CD4-positive, alpha-beta T cell treated with Interleukin-10 for 1 hour (primary cell): ENCODE data around the gene PCSK7.
"Not testable (repeated sequence)": the region's sequence is repeated elsewhere in the genome, so short reads cannot be mapped to it uniquely, and the experiment has no call there.

Experiments
- DNase-seq: peaks from one replicate; pipeline ENCODE4 v3.0.0-alpha.2; 2020

PCSK7 gene, protein sequence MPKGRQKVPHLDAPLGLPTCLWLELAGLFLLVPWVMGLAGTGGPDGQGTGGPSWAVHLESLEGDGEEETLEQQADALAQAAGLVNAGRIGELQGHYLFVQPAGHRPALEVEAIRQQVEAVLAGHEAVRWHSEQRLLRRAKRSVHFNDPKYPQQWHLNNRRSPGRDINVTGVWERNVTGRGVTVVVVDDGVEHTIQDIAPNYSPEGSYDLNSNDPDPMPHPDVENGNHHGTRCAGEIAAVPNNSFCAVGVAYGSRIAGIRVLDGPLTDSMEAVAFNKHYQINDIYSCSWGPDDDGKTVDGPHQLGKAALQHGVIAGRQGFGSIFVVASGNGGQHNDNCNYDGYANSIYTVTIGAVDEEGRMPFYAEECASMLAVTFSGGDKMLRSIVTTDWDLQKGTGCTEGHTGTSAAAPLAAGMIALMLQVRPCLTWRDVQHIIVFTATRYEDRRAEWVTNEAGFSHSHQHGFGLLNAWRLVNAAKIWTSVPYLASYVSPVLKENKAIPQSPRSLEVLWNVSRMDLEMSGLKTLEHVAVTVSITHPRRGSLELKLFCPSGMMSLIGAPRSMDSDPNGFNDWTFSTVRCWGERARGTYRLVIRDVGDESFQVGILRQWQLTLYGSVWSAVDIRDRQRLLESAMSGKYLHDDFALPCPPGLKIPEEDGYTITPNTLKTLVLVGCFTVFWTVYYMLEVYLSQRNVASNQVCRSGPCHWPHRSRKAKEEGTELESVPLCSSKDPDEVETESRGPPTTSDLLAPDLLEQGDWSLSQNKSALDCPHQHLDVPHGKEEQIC

DNA sequence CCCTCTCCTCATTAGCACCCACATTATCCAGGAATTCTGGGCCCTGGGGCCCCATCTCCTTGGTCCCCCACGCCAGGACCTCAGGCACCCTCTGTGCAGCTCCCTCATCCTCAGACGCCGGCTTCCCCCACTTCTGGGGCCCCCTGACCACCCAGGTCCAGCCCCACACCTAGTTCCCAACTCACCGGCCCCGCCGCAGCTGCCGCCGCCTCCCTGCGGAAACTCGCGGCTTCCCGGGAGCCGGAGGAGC lies at the start of gene PCSK7:
Gene PCSK7 (minus strand): TSS at position 232 of the 250 bp plus-strand sequence. CDS start 2,229 bp downstream, outside the sequence.
- DNase-seq, result no peak

DNA sequence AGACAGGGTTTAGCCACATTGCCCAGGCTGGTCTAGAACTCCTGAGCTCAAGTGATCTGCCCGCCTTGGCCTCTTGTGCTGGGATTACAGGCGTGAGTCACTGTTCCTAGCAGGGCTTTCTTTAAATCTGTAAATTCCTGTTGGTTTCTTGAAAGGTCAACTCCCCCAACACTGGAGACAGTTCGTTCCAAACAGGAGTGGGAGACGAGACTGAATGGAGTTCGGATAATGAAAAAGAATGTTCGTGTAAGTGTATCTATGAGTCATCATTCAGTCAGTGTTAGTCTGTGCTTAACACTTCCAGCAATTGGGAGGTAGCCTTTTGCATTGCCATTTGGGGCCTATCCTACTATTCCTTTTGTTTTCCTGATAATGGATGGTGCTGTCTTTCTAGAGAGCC lies 49.3 kb upstream of the PCSK7 start:
- no peak for DNase-seq

DNA sequence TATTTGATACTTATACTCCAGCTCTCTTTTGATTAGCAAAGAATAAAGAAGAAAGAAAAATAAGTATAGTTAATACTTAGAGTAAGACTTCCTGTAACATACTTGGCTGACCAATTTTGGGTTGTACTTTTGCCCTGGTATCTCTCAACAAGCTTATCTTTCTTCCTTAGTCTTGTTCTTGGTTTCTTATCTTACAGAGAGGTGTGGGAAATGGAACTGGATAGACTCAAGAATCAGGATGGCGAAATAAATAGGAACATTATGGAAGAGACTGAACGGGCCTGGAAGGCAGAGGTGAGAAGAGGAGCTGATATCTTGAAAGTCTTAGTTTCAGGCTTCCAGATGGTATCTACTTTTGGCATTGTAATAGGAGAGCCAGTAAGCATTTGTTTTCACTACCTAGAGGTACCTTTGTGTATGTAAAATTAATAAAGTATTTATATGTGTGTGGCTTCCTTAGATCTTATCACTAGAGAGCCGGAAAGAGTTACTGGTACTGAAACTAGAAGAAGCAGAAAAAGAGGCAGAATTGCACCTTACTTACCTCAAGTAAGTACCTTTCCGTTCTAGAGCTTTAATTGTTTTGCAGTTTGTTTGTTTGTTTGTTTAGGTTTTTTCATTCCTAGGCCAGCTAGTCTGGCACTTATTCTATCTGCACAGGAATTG lies 48.0 kb upstream of the PCSK7 start:
- DNase-seq, result peak; percentile 38

DNA sequence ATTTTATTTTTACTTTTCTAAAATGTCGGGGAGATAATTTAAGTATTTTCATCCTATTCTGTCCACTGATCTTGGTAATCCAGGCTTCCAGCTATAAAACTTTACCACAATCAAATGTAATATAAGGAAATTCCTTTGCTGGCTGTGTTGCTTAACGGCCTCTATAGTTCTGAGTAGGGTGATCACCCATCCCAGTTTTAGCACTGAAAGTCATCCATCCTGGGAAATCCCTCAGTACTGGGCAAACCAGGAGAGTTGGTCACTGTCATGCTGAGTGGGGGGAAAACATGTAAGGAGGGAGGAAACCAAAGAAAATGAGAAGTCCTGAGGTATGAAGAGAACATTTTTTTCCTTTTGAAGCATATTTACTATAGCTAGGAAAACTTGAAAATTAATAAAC lies 46.5 kb upstream of the PCSK7 start:
- no peak for DNase-seq

DNA sequence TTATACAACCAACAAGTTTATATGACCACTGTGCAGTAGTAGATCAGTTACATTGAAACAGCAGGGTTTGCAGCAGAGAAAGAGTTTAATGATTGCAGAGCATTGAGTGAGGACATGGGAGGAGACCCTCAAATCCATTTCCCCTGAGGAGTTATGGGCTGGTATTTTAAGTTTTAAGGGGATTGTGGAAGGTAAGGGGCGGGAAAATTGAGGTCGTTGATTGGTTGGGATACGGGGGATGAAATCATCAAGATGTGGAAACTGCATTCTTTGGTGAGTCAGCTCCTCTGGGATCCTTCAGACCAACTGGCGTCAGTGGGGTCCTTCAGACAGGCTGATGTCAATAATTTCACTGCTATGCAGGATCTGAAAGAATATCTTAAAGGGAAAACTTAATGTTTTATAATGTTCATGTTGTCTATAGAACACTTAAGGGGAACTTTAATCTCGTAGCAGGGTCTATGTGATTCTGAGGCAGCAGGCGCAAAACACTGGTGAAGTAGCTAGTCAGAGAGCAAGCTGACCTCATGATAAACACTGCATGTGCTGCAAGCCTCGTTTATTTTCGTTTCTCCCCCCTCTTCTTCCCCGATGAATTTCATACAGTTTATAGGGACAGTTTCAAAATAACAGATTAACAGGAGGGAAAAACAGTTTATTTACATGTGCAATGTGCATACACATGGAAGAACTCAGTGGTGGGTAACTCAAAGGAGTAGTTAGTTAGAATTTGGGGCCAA lies 41.8 kb upstream of the PCSK7 start:
- DNase-seq, result no peak

DNA sequence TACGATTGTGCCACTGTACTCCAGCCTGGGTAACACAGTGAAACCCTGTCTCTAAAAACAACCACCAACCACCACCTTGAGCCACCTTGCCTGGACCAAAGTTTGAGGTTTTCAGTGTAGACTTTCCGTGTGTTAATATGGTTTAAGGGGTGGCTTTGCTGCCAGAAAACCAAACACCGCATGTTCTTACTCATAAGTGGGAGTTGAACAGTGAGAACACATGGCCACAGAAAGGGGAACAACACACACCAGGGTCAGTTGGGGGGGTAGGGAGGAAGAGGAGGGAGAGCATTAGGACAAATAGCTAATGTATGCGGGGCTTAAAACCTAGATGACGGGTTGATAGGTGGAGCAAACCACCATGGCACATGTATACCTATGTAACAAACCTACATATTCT lies 40.3 kb upstream of the PCSK7 start:
- DNase-seq, result not testable (repeated sequence)

DNA sequence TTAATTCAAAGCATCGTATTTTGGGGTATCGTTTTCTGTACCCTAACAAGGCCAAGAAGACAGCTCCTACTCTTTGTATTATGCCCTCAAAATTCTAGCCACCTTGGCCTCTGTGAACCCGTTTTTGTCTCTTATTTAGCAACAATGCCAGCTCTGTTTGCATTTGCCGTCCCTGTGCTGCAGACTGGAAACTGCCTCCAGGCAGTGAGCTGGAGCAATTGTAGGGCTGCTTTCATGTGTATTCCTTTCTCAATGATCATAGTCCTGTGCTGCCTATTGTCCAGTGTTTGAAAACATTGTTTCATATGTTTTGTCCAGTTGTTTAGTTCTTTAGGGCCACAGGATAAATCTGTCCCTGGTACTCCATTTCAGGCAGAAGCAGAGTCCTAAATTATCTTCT lies 39.3 kb upstream of the PCSK7 start:
- no peak for DNase-seq

DNA sequence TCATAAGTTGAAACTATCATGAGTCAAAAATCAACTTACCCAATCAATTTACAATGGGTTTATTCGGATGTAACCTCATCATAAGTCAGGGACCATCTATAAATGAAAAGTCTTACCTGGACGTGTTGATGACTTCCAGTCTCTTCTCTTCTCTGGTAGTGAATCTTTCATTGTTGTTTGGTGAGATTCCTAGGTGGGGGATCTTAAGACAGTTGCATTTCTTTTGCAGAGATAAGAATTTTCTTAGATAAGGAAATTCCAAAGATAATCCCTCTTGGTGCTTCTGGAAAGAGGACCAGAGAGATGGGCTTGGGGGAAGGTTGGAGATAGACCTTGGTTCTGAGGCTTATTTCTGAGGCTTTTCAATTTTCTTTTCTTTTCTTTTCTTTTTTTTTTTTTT lies 38.0 kb upstream of the PCSK7 start:
- DNase-seq, result no peak

DNA sequence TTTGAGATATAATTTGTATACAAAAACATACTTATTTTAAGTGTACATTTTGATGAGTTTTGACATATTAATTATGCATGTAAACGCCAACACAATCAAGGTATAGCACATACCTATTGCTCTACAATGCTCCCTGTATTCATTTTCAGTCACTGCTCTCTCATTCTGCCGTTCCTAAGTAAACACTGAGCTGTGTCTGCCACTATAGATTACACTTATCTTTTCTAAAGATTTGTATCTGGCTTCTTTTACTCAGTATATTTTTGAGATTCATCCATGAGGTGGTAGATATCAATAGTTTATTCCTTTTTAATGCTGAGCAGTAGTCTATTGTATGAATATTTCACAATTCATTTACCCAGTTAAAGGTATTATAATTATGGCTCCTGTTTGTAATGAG lies 33.9 kb upstream of the PCSK7 start:
- DNase-seq, result no peak

DNA sequence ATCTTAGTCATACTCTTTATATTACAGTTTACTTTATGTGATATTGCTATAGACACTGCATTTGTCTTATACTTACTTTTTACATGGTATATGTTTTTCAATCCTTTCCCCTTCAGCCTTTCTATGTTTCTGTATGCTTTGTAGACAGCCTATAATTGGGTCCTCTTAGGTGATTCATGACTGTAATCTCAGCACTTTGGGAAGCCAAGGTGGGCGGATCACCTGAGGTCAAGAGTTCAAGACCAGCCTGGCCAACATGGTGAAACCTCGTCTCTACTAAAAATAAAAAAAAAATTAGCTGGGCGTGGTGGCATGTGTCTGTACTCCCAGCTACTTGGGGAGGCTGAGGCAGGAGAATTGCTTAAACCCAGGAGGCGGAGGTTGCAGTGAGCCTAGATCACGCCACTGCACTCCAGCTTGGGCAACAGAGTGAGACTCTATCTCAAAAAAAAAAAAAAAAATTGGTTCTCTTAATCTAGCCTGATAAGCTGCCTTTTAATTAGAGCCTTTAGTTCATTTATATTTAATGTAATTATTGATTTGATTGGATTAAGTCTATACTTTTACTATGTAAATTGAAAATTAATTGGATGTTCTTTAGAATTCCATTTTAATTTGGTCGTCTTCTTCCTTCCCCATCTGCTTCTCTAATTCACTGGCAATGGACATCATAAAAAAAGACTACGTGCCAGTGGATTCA lies 32.9 kb upstream of the PCSK7 start:
- not testable (repeated sequence) for DNase-seq

DNA sequence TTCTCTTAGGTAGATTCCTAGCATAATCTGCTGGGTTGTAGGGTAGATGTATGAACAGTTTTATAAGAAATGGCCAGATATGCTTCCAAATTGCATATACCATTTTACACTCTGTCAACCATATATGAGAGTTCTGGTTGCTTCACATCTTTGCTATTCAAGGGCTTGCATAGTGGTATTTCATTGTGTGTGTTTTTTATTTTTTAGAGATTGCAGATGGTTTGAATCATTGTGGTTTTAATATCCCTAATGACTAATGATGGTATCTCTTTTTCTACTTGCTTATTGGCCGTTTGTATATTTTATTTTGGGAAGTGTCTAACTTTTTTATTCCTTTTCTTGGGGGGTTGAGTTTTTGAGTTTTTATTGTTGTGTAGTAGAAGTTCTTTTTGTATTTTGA lies 27.5 kb upstream of the PCSK7 start:
- no peak for DNase-seq

DNA sequence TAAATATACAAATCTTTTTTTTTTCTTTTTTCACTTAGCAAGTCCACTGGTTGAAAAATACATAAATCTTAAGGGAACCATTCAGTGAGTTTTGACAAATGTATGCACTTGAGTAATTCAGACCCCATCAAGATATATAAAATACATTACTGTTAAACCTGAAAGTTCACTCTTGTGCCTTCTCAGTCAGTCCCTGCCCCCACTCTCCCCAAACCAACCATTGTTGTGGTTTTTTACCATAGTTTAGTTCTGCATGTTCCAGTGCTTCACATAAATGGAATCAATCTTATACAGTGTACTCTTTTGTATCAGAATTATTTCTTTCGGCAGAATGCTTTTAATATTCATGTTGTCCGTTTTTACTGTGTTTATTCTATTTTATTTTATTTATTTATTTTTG lies 26.7 kb upstream of the PCSK7 start:
- no peak for DNase-seq

DNA sequence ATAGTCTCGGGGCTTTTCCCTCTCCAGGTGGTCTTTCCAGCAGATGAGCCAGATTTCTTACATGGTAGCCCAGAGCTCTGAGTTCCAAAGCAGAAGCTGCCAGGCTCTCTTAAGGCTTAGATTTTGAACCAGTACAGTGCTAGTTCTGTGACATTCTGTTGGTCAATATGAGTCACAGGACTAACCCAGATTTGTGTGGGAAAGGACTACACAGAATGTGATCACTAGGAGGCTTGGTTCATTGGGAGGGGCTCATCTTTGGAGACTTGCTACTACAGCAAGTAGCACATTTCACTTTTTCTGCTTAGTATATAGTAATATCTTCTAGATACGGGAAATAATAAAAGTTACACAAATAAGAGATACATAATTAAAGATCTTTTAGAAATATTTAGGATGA lies 24.7 kb upstream of the PCSK7 start:
- DNase-seq, result no peak

DNA sequence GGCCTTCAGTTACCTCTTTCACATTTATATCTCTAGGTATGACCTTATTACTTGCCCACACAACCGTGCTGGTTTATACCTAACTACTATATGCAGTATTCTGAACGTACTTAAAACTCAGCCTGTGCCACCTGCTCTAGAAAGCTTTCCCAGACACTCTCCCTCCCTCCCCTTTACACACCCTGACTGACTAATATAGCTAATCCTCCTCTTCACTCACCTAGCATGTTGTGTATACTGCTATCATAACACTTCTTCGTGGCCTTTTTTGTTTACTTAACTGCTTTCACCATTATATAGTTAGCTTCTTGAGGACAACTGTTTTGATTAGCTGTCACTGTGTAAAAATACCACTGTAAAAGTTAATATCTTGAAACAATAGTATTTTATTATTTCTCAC lies 24.1 kb upstream of the PCSK7 start:
- DNase-seq, result no peak

DNA sequence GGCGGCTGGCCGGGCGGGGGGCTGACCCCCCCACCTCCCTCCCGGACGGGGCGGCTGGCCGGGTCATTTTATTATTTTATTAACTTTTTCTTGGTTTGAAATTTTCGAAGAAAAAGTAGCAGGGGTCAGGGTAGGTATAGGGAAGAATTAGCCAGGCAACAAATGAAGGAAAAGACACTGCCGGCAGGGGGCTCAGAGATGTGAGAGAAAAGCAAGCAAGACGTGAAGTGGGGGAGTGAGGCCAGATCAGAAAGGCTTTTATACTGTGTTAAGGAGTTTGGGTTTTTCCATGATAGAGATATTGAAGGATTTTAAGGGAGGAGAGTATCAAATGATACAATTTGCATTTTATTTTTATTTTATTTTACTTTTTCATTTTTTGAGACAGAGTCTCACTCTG lies 19.6 kb upstream of the PCSK7 start:
- no peak for DNase-seq

DNA sequence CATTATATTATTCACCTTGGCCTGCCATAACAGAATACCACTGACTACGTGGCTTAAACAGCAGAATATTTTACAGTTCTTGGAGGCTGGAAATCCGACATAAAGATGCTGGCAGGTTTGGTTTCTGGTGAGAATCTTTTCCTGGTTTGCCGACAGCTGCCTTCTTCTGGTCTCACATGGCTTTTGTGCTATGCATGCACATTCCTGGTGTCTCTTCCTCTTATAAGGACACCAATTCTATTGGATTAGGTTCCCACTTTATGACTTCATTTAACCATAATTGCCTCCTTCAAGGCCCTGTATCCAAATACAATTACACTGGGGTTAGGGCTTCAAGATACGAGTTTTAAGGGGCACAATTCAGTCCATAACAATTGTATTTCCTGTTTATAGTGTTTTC lies 17.7 kb upstream of the PCSK7 start:
- no peak for DNase-seq

DNA sequence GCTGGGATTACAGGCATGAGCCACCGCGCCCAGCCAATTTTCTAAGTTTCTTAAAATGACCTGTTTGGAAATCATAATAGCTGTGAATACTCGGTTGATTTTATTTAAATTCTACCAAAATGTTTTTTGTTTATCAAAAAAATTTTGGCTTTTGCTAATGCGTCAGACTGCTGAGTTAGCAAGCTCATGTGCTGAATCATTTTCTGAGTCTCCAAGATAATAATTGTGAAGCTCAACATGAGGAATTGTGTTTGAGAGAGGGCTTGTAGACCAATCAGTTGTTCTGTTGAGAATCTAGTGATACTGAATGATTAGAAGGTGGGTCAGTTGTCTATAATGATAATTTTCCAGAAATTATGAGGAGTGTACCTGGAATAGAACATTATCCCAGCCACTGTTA lies 16.5 kb upstream of the PCSK7 start:
- no peak for DNase-seq

DNA sequence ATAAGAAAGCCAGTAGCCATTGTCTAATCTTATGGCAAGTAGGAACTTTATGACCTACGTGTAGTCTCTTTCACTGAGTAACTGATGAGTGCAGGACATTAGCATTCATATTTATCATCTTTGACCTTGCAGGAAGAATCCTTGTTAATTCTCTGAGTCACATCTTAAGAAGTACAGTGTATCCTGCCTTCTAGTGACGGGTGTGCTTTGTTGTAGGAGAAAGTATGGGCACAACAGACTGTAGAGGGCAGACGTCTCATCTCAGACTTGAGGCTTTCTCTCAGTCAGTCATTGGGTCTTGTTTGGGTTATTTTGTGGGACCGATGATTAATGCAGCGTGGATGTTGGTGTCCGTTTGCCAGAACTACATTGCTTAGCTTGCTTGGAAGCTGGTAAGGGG lies 7.4 kb upstream of the PCSK7 start:
- no peak for DNase-seq

DNA sequence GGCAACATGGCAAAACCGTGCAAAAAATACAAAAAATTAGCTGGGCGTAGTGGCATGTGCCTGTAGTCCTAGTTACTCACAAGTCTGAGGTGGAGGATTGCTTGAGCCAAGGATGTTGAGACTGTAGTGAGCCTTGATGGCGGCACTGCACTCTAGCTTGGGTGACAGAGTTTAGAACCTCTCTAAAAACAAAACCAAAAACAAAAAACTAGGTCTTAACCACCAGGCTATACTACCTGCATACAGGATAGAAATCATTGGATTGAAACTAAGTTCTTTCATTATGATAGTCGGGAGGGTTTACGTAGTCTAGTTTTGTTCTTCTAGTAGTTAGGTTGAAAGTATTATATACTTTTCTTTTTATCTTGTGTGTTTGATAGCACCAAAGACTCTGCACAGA lies 6.3 kb upstream of the PCSK7 start:
- no peak for DNase-seq

DNA sequence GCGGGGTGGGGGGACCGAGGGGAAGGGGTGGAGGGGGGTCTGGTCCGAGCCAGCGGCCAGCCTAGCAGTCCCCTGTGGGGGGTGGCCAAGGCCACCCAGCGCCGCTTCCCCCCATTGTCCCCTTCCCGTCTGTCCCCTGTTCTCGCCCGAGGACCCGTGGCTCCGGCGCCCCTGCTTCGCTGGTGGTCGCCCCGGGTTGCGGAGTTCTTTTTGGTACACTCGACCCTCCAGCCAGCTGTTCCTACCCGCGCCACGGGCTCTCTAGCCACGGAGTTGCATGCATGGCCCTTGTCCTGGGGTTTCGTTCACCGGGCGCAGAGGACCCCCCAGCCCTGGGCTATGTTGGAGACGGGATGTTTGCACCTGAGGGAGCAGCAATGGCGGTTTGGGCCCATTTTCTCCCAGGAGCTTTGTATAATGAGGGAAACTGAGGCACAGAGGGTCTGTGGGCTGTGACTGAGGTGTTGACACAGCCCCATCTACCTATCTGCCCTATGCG lies 1.1 kb upstream of the PCSK7 start:
- DNase-seq, result peak; percentile 11

DNA sequence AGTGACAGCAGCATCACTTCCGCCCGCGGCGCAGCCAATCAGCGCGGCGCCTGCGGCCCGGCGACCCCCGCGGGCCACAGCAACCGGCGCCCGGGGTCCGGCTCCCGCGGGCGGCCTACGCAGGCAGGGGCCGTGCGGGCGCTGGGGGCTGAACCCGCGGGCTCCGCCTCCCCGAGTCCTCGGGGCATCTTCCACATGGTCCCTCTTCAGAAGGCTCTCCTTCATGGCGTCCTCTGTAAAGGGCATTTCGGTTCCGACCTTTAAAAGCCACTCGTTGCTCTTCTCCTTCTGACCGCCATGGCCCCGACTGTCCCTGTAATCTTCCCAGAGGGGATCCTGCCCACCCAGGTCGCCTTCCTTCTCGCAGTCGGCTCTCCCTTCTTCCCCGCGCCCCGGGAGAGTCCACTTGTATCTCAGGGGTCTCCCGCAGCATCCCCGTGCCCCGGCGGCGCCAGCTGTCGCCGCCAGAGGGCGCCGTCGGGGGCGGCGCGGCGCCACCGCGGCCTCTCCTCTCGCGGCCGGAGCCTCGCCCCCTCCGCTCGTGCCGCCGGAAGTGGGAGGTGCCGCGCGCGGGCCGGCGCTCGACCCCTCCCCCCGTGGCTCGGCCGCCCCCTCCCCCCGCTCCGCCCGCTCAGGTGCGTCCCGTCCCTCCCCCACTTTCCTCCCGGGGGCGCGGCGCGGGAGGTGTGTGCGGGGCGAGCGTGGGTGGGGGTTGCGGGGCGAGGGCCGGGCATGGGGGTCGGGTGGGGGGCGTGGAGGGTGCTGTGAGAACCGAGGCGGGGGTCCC lies 412 bp upstream of the PCSK7 start, which contains the start of gene RNF214:
Gene RNF214 (plus strand): TSS at position 580 of the 787 bp plus-strand sequence. CDS start 1,602 bp downstream, outside the sequence.
- peak; percentile 84 for DNase-seq
